Measurements from ENCODE around the gene SAA2.

DNA sequence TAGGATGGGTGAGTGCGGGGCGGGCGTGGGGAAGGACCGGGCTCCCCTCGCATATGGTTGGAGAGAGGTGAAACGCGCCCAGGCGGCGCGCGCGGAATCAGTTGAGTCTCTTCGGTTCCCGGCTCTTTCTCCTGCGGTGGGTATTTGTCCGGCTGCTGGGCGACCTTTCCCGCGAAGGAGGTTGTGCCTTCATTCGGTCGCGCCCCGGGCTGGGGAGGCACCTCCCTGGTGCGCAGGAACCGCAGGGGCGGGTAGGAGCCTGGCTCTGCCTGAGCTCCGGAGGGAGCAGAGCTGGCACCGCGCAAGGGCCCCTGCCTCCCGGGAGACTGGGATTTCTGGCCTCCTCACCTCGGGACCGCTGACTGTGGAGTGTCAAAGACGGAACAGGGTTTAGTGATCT lies 39.4 kb downstream of the SAA2 start:
- TF ChIP-seq, protein P1, sequence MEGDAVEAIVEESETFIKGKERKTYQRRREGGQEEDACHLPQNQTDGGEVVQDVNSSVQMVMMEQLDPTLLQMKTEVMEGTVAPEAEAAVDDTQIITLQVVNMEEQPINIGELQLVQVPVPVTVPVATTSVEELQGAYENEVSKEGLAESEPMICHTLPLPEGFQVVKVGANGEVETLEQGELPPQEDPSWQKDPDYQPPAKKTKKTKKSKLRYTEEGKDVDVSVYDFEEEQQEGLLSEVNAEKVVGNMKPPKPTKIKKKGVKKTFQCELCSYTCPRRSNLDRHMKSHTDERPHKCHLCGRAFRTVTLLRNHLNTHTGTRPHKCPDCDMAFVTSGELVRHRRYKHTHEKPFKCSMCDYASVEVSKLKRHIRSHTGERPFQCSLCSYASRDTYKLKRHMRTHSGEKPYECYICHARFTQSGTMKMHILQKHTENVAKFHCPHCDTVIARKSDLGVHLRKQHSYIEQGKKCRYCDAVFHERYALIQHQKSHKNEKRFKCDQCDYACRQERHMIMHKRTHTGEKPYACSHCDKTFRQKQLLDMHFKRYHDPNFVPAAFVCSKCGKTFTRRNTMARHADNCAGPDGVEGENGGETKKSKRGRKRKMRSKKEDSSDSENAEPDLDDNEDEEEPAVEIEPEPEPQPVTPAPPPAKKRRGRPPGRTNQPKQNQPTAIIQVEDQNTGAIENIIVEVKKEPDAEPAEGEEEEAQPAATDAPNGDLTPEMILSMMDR (optimal IDR thresholded peaks at IDR 0.05 in 1 of 3, IDR thresholded peaks at IDR 0.05 in 1 of 3, conservative IDR thresholded peaks at IDR 0.05 in 1 of 3; ENCODE audit: extremely low read depth in 1 of 3, insufficient read depth in 2 of 3, low read length in 3 of 3): no peak
- no peak for TF ChIP-seq EZH2 (IDR thresholded peaks at IDR 0.05; ENCODE audit: low read length)
